CD8-positive, alpha-beta memory T cell (primary cell): ENCODE data around the gene ICE1. TPM values are rescaled to one million over a fixed set of nuclear protein-coding genes. Genes with fewer than 3 reads are reported as not detected.

Experiments
- CTCF ChIA-PET: fragments of 350-600 bp; sonication (Branson Sonifier 250); formaldehyde crosslinking; loops from one replicate; lab custom pipeline; 2021; ENCODE audit warnings: antibody characterized with exemption; lab: Charles Lee
- POLR2A ChIA-PET: fragments of 350-600 bp; sonication (Branson Sonifier 250); formaldehyde crosslinking; loops from one replicate; lab custom pipeline; 2021; ENCODE audit warnings: antibody characterized with exemption; lab: Charles Lee
- DNase-seq, 5 donors: peaks; one replicate each; pipeline versions ENCODE4 v3.0.0 to v3.0.0-alpha.2; 2020 to 2022; ENCODE audit warnings: mixed read lengths in 1 of 5
- H3K27ac ChIP-seq: one replicate; pipeline ENCODE4 v1.7.0; 2013; ENCODE audit warnings: low read depth, mild to moderate bottlenecking, low read length, moderate library complexity
- H3K27me3 ChIP-seq: 2 replicates; pipeline ENCODE4 v1.7.0; 2013; ENCODE audit warnings: low read length, mild to moderate bottlenecking; ENCODE audit not compliant: insufficient read depth, poor library complexity, severe bottlenecking
- H3K36me3 ChIP-seq: 2 replicates; pipeline ENCODE4 v1.7.0; 2013; ENCODE audit warnings: mild to moderate bottlenecking, low read length, moderate library complexity; ENCODE audit not compliant: insufficient read depth
- H3K4me1 ChIP-seq: 2 replicates; pipeline ENCODE4 v1.7.0; 2013; ENCODE audit warnings: mild to moderate bottlenecking, low read length, moderate library complexity; ENCODE audit not compliant: insufficient read depth
- H3K4me3 ChIP-seq: 2 replicates; pipeline ENCODE4 v1.7.0; 2013; ENCODE audit warnings: mild to moderate bottlenecking, low read length
- H3K9me3 ChIP-seq: 2 replicates; pipeline ENCODE4 v1.7.0; 2013; ENCODE audit warnings: mild to moderate bottlenecking, low read length
- H3K27ac Mint-ChIP-seq, 8 donors: one replicate each; pipeline ENCODE4 v1.8.0; 2020 to 2021; ENCODE audit warnings: mixed read lengths in 8 of 8, mild to moderate bottlenecking in 6 of 8, inconsistent platforms in 3 of 8, moderate library complexity in 3 of 8
- H3K27me3 Mint-ChIP-seq, 2 donors: one replicate each; pipeline ENCODE4 v1.8.0; 2020 to 2021; ENCODE audit warnings: mixed read lengths in 2 of 2, mild to moderate bottlenecking in 1 of 2, moderate library complexity in 1 of 2
- H3K36me3 Mint-ChIP-seq, 3 donors: one replicate each; pipeline ENCODE4 v1.8.0; 2020 to 2021; ENCODE audit warnings: mixed read lengths in 3 of 3, inconsistent platforms in 1 of 3, mild to moderate bottlenecking in 1 of 3
- H3K4me1 Mint-ChIP-seq, 3 donors: one replicate each; pipeline ENCODE4 v1.8.0; 2020 to 2021; ENCODE audit warnings: mixed read lengths in 3 of 3, inconsistent platforms in 1 of 3, mild to moderate bottlenecking in 1 of 3
- H3K4me3 Mint-ChIP-seq, 7 donors: one replicate each; pipeline ENCODE4 v1.8.0; 2020 to 2021; ENCODE audit warnings: mixed read lengths in 7 of 7, mild to moderate bottlenecking in 6 of 7, moderate library complexity in 4 of 7, inconsistent platforms in 2 of 7
- H3K9me3 Mint-ChIP-seq, 5 donors: one replicate each; pipeline ENCODE4 v1.8.0; 2020 to 2022; ENCODE audit warnings: mixed read lengths in 5 of 5, mild to moderate bottlenecking in 3 of 5, moderate library complexity in 2 of 5, inconsistent platforms in 1 of 5
- polyA plus RNA-seq: library from polyadenylated mRNA; unstranded; fragments of 300-500 nt; fragmentation: Illumina TruSeq; gene quantifications from one replicate; pipeline ENCODE4 v1.2.3, GENCODE V29; 2021
- total RNA-seq, 2 experiments: library from RNA; stranded (reverse); gene quantifications; one replicate each; pipeline ENCODE4 v1.2.3, GENCODE V29; 2021

The ICE1 gene
- total and polyA plus RNA-seq, 3 experiments from 2014 or later, result 20.4 to 41.7 (median 38.7) TPM

- Mint-ChIP-seq H3K36me3 (peaks cover 0 to 2% (median 0%) of the 10 kb centered on the region in 3 donors), H3K4me1 (no peaks in the 10 kb centered on the region), H3K9me3 (no peaks in the 10 kb centered on the region), H3K27ac (no peak overlapping the region), H3K4me3 (no peak overlapping the region), H3K27me3 (peaks cover 0 to 2% of the 10 kb centered on the region in 2 donors)
- Histone ChIP-seq H3K27ac (no peak overlapping the region), H3K36me3 (no peaks in the 10 kb centered on the region), H3K9me3 (no peaks in the 10 kb centered on the region), H3K4me3 (no peak overlapping the region), H3K4me1 (no peaks in the 10 kb centered on the region), H3K27me3 (no peaks in the 10 kb centered on the region)
- DNase-seq, result no peak
- POLR2A ChIA-PET, result no interaction called here
- CTCF ChIA-PET, result no interaction called here
Measured at GRCh38 chr5:5380298-5380697, 42.2 kb upstream of the ICE1 start.

- CTCF ChIA-PET, result no interaction called here
- H3K9me3 ChIP-seq, result no peaks in the 10 kb centered on the region
- H3K36me3 ChIP-seq, result no peaks in the 10 kb centered on the region
- no peaks in the 10 kb centered on the region for H3K4me1 ChIP-seq
- Mint-ChIP-seq H3K4me3 (no peak overlapping the region), H3K9me3 (no peaks in the 10 kb centered on the region), H3K27ac (no peak overlapping the region), H3K36me3 (peaks cover 0 to 1% (median 0%) of the 10 kb centered on the region in 3 donors), H3K27me3 (peaks cover 0 to under 1% of the 10 kb centered on the region in 2 donors), H3K4me1 (no peaks in the 10 kb centered on the region)
- no peak overlapping the region for H3K27ac ChIP-seq
- H3K4me3 ChIP-seq, result no peak overlapping the region
- no peaks in the 10 kb centered on the region for H3K27me3 ChIP-seq
- DNase-seq, result no peak
- POLR2A ChIA-PET, result no interaction called here
Measured at GRCh38 chr5:5381310-5381913, 41.1 kb upstream of the ICE1 start.

- Histone ChIP-seq H3K27me3 (no peaks in the 10 kb centered on the region), H3K27ac (no peak overlapping the region), H3K9me3 (no peaks in the 10 kb centered on the region), H3K4me1 (no peaks in the 10 kb centered on the region), H3K36me3 (no peaks in the 10 kb centered on the region), H3K4me3 (no peak overlapping the region)
- CTCF ChIA-PET, result no interaction called here
- Mint-ChIP-seq H3K36me3 (peaks cover 0 to 1% (median 0%) of the 10 kb centered on the region in 3 donors), H3K9me3 (no peaks in the 10 kb centered on the region), H3K27ac (no peak overlapping the region), H3K27me3 (no peaks in the 10 kb centered on the region), H3K4me1 (no peaks in the 10 kb centered on the region), H3K4me3 (no peak overlapping the region)
- no peak for DNase-seq
- POLR2A ChIA-PET, result no interaction called here
Measured at GRCh38 chr5:5383461-5383860, 39.0 kb upstream of the ICE1 start.

- no peaks in the 10 kb centered on the region for H3K4me1 ChIP-seq
- Mint-ChIP-seq H3K9me3 (no peaks in the 10 kb centered on the region), H3K4me3 (no peak overlapping the region), H3K27ac (no peak overlapping the region), H3K4me1 (no peaks in the 10 kb centered on the region), H3K27me3 (no peaks in the 10 kb centered on the region), H3K36me3 (peaks cover 0 to 1% (median 0%) of the 10 kb centered on the region in 3 donors)
- H3K27ac ChIP-seq, result no peak overlapping the region
- no peaks in the 10 kb centered on the region for H3K9me3 ChIP-seq
- H3K36me3 ChIP-seq, result no peaks in the 10 kb centered on the region
- ChIA-PET CTCF (no interaction called here), POLR2A (no interaction called here)
- no peak overlapping the region for H3K4me3 ChIP-seq
- no peaks in the 10 kb centered on the region for H3K27me3 ChIP-seq
- DNase-seq, result no peak
Measured at GRCh38 chr5:5384660-5385330, 37.7 kb upstream of the ICE1 start.

- H3K27ac Mint-ChIP-seq, result no peak overlapping the region
- no peaks in the 10 kb centered on the region for H3K9me3 Mint-ChIP-seq
- CTCF ChIA-PET, result no interaction called here
- Histone ChIP-seq H3K36me3 (no peaks in the 10 kb centered on the region), H3K27ac (no peak overlapping the region), H3K27me3 (no peaks in the 10 kb centered on the region), H3K4me3 (no peak overlapping the region), H3K4me1 (no peaks in the 10 kb centered on the region), H3K9me3 (no peaks in the 10 kb centered on the region)
- POLR2A ChIA-PET, result no interaction called here
- H3K36me3 Mint-ChIP-seq, result peaks cover 0 to 1% (median 0%) of the 10 kb centered on the region in 3 donors
- H3K4me3 Mint-ChIP-seq, result no peak overlapping the region
- no peaks in the 10 kb centered on the region for H3K27me3 Mint-ChIP-seq
- DNase-seq, result no peak
- H3K4me1 Mint-ChIP-seq, result no peaks in the 10 kb centered on the region
Measured at GRCh38 chr5:5385331-5385662, 37.2 kb upstream of the ICE1 start.

GRCh38 chr5:5386329-5386728 lies 36.1 kb upstream of the ICE1 start:
- Histone ChIP-seq H3K36me3 (no peaks in the 10 kb centered on the region), H3K9me3 (no peaks in the 10 kb centered on the region), H3K4me3 (no peak overlapping the region), H3K27me3 (no peaks in the 10 kb centered on the region), H3K27ac (no peak overlapping the region), H3K4me1 (no peaks in the 10 kb centered on the region)
- ChIA-PET POLR2A (no interaction called here), CTCF (no interaction called here)
- H3K9me3 Mint-ChIP-seq, result no peaks in the 10 kb centered on the region
- no peak for DNase-seq
- H3K27me3 Mint-ChIP-seq, result no peaks in the 10 kb centered on the region
- no peaks in the 10 kb centered on the region for H3K4me1 Mint-ChIP-seq
- peaks cover 0 to 3% (median 1%) of the 10 kb centered on the region in 3 donors for H3K36me3 Mint-ChIP-seq
- H3K4me3 Mint-ChIP-seq, result no peak overlapping the region
- no peak overlapping the region for H3K27ac Mint-ChIP-seq

- no peaks in the 10 kb centered on the region for H3K9me3 Mint-ChIP-seq
- Histone ChIP-seq H3K4me3 (no peak overlapping the region), H3K27me3 (no peaks in the 10 kb centered on the region), H3K36me3 (no peaks in the 10 kb centered on the region), H3K9me3 (no peaks in the 10 kb centered on the region), H3K27ac (no peak overlapping the region), H3K4me1 (no peaks in the 10 kb centered on the region)
- H3K27me3 Mint-ChIP-seq, result no peaks in the 10 kb centered on the region
- no peak for DNase-seq
- no peak overlapping the region for H3K27ac Mint-ChIP-seq
- CTCF ChIA-PET, result no interaction called here
- H3K4me1 Mint-ChIP-seq, result no peaks in the 10 kb centered on the region
- peaks cover 0 to 3% (median 1%) of the 10 kb centered on the region in 3 donors for H3K36me3 Mint-ChIP-seq
- no peak overlapping the region for H3K4me3 Mint-ChIP-seq
- POLR2A ChIA-PET, result interaction anchor here (0.5 kb wide), 1 partner anchor 93 kb away, joined by 3 read pairs; no protein-coding TSS in a partner anchor
Measured at GRCh38 chr5:5387192-5387591, 35.3 kb upstream of the ICE1 start.

- Mint-ChIP-seq H3K27me3 (no peaks in the 10 kb centered on the region), H3K9me3 (no peaks in the 10 kb centered on the region), H3K4me3 (no peak overlapping the region), H3K36me3 (peaks cover 0 to 5% (median 1%) of the 10 kb centered on the region in 3 donors), H3K4me1 (no peaks in the 10 kb centered on the region), H3K27ac (no peak overlapping the region)
- H3K27ac ChIP-seq, result no peak overlapping the region
- POLR2A ChIA-PET, result interaction anchor here (0.5 kb wide), 1 partner anchor 93 kb away, joined by 3 read pairs; no protein-coding TSS in a partner anchor
- CTCF ChIA-PET, result no interaction called here
- no peak for DNase-seq
- no peaks in the 10 kb centered on the region for H3K36me3 ChIP-seq
- H3K9me3 ChIP-seq, result no peaks in the 10 kb centered on the region
- H3K4me1 ChIP-seq, result no peaks in the 10 kb centered on the region
- no peak overlapping the region for H3K4me3 ChIP-seq
- H3K27me3 ChIP-seq, result no peaks in the 10 kb centered on the region
Measured at GRCh38 chr5:5387777-5388176, 34.7 kb upstream of the ICE1 start.
